NCI-H1694 treated with DMSO at 0.1 percent for 48 hours (cell line): ENCODE measurements around the gene NFASC.

ENCODE experiments used
- DNase-seq: peaks from one replicate; lab custom pipeline; 2025; lab: John Stamatoyannopoulos, UW

The NFASC gene

GRCh38 chr1:204889681-204890383 is 19.2 kb downstream of the NFASC start:
- DNase-seq, result peak; percentile 49

GRCh38 chr1:204891860-204892259 is 21.2 kb downstream of the NFASC start:
- no peak for DNase-seq

- DNase-seq, result no peak
Measured at GRCh38 chr1:204894031-204894430, 23.4 kb downstream of the NFASC start.

- no peak for DNase-seq
Measured at GRCh38 chr1:204894606-204895005, 23.9 kb downstream of the NFASC start.

GRCh38 chr1:204896023-204896422 is 25.4 kb downstream of the NFASC start:
- no peak for DNase-seq

GRCh38 chr1:204896787-204897469 is 26.3 kb downstream of the NFASC start:
- DNase-seq, result no peak

GRCh38 chr1:204900721-204901120 is 30.1 kb downstream of the NFASC start:
- DNase-seq, result no peak

- no peak for DNase-seq
Measured at GRCh38 chr1:204902671-204903070, 32.0 kb downstream of the NFASC start.

GRCh38 chr1:204904228-204904810 is 33.7 kb downstream of the NFASC start:
- no peak for DNase-seq

- no peak for DNase-seq
Measured at GRCh38 chr1:204909109-204909508, 38.4 kb downstream of the NFASC start.

- DNase-seq, result no peak
Measured at GRCh38 chr1:204915861-204916495, 45.3 kb downstream of the NFASC start.

- DNase-seq, result no peak
Measured at GRCh38 chr1:204917802-204918201, 47.1 kb downstream of the NFASC start.

GRCh38 chr1:204920511-204920910 is 49.8 kb downstream of the NFASC start:
- no peak for DNase-seq

GRCh38 chr1:204920967-204921366 is 50.3 kb downstream of the NFASC start:
- DNase-seq, result no peak

GRCh38 chr1:204921855-204922516 is 51.3 kb downstream of the NFASC start:
- DNase-seq, result no peak

- no peak for DNase-seq
Measured at GRCh38 chr1:204923201-204923600, 52.5 kb downstream of the NFASC start.

GRCh38 chr1:204923626-204924012 is 53.0 kb downstream of the NFASC start:
- DNase-seq, result no peak

GRCh38 chr1:204924013-204924759 is 53.5 kb downstream of the NFASC start:
- DNase-seq, result peak; percentile 59

GRCh38 chr1:204925701-204926100 is 55.0 kb downstream of the NFASC start:
- no peak for DNase-seq

- DNase-seq, result no peak
Measured at GRCh38 chr1:204927673-204928641, 57.3 kb downstream of the NFASC start.
